ENCODE results near the gene HOXA1. TPM values are rescaled to one million over a fixed set of nuclear protein-coding genes. Genes with fewer than 3 reads are reported as not detected.

HOXA1 gene
- total and polyA plus RNA-seq, 5 donors from 2014 or later: 0.49 to 1.4 (median 0.85) TPM

DNA sequence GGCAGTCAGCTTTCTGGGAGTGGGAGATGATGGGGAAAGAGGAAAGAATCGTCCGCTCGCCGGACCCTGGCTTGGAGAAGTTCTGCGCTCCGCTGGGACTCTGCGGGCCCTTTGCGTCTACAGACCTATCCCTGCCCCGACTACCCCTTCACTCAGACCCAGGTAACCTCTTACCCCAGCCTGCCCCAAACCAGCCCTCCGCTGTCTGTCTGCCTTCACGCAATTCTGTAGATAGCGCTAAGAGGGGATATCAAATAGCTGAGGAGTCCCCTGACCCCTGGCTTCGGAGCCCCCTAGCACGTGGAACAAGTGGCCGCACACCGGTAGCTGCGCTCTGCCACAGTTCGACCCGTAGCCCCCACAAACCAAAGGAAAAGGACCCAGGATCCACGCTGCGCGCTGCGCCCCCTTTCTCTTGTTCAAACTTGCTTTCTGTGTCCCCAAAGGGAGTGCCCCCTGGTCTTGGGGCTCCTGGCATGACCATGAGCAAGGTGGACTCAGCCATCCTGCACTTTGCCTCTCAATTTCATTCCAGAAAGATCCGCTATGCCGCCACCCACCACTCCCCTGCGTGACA lies 27.8 kb upstream of the HOXA1 start:
- no peak overlapping the region for H3K4me3 ChIP-seq (ENCODE audit: low read depth, low read length)
- H3K9me3 ChIP-seq (ENCODE audit: control insufficient read depth in 2 of 2, low read length in 2 of 2): no peaks in the 10 kb centered on the region
- Mint-ChIP-seq H3K4me3 (no peak overlapping the region), H3K27ac (no peak overlapping the region), H3K27me3 (peaks cover 37% of the 10 kb centered on the region), H3K9me3 (peaks cover 0 to 2% (median 0%) of the 10 kb centered on the region in 7 donors), H3K36me3 (no peaks in the 10 kb centered on the region), H3K4me1 (no peaks in the 10 kb centered on the region)
- H3K27me3 ChIP-seq (ENCODE audit: control insufficient read depth, insufficient read depth, low read length): peaks cover 13% of the 10 kb centered on the region
- ATAC-seq (ENCODE audit: low read depth in 2 of 2) (no peak), DNase-seq (no peak)
- H3K4me1 ChIP-seq (ENCODE audit: control insufficient read depth, insufficient read depth, low read length, poor library complexity, severe bottlenecking): no peaks in the 10 kb centered on the region
- no peak overlapping the region for H3K27ac ChIP-seq (ENCODE audit: insufficient read depth, low read length, poor library complexity, severe bottlenecking)
- no peaks in the 10 kb centered on the region for H3K36me3 ChIP-seq (ENCODE audit: control insufficient read depth, insufficient read depth, low read length)

DNA sequence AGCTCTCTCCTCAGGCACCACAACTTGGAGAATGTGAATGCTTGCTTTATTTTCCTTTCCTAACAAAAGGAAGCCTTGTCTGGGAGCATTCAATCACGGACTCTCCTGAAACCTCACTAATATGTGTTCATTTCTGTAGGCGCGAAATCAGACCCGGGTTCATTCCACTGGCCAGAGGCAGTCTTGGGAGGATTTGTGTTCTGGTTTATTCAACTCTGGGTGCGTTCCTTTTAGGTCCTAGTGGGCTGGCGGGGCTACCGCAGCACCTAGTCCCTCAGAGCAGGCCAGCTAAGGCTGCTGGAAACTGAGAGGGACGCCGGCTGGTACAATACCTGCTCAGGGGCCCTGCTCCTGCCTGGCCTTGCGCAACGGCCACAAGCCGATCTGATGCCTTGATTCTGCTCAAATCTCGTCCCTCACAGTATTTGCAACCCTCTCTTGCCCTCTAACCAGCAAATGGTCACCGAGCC lies 27.2 kb upstream of the HOXA1 start:
- Histone ChIP-seq H3K4me3 (ENCODE audit: low read depth, low read length) (no peak overlapping the region), H3K27me3 (ENCODE audit: control insufficient read depth, insufficient read depth, low read length) (peaks cover 10% of the 10 kb centered on the region), H3K9me3 (ENCODE audit: control insufficient read depth in 2 of 2, low read length in 2 of 2) (no peaks in the 10 kb centered on the region), H3K27ac (ENCODE audit: insufficient read depth, low read length, poor library complexity, severe bottlenecking) (no peak overlapping the region), H3K36me3 (ENCODE audit: control insufficient read depth, insufficient read depth, low read length) (no peaks in the 10 kb centered on the region), H3K4me1 (ENCODE audit: control insufficient read depth, insufficient read depth, low read length, poor library complexity, severe bottlenecking) (no peaks in the 10 kb centered on the region)
- H3K27me3 Mint-ChIP-seq: peaks cover 38% of the 10 kb centered on the region
- H3K4me3 Mint-ChIP-seq: no peak overlapping the region
- no peak overlapping the region for H3K27ac Mint-ChIP-seq
- H3K36me3 Mint-ChIP-seq: no peaks in the 10 kb centered on the region
- peaks cover 0 to 2% (median 0%) of the 10 kb centered on the region in 7 donors for H3K9me3 Mint-ChIP-seq
- ATAC-seq (ENCODE audit: low read depth in 2 of 2): no peak
- no peak for DNase-seq
- H3K4me1 Mint-ChIP-seq: no peaks in the 10 kb centered on the region

DNA sequence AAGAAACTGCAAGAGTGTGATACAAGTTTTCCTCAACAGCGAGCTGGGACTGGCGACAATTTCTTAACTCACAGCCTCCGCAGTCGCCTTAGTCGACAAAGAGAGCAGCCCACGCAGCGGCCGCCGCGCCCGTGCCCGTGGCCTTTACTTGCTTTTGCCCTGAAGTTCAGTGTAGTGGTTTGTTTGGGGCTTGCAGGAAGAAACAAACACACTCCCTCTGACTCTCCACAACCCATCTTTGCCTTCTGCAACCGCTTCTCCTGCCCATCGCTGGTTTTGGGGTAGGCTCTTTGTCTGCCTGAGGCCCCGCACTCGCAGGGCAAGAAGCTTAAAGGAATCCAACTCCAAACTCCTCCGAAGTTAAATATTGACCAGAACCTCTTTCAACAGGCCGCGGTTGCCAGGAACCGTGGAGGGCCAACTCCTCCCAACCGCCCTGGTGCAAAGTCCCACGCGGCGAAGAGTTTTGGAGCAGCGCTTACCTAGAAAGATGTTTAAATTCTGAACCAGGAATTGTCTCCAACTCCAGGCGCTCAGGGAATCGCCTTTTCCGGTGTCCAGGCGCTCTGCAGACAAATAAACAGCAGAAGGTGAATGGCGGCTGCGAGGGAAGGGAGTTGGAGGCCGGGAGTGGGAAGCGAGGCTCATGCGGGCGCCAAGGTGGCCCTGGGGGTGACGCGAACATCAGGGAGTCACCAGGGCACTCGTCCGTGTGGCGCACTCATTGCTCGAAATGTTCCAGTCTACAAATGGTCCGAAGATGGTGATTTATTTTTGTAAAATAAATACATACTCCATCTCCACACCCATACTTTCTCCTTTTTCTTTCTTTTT lies 26.5 kb upstream of the HOXA1 start:
- Histone ChIP-seq H3K9me3 (ENCODE audit: control insufficient read depth in 2 of 2, low read length in 2 of 2) (no peaks in the 10 kb centered on the region), H3K36me3 (ENCODE audit: control insufficient read depth, insufficient read depth, low read length) (no peaks in the 10 kb centered on the region), H3K4me3 (ENCODE audit: low read depth, low read length) (no peak overlapping the region), H3K27me3 (ENCODE audit: control insufficient read depth, insufficient read depth, low read length) (peaks cover 3% of the 10 kb centered on the region), H3K4me1 (ENCODE audit: control insufficient read depth, insufficient read depth, low read length, poor library complexity, severe bottlenecking) (no peaks in the 10 kb centered on the region), H3K27ac (ENCODE audit: insufficient read depth, low read length, poor library complexity, severe bottlenecking) (no peak overlapping the region)
- H3K9me3 Mint-ChIP-seq: no peaks in the 10 kb centered on the region
- no peaks in the 10 kb centered on the region for H3K4me1 Mint-ChIP-seq
- no peaks in the 10 kb centered on the region for H3K36me3 Mint-ChIP-seq
- peaks cover 35% of the 10 kb centered on the region for H3K27me3 Mint-ChIP-seq
- ATAC-seq (ENCODE audit: low read depth in 2 of 2): no peak
- DNase-seq: no peak
- no peak overlapping the region for H3K27ac Mint-ChIP-seq
- no peak overlapping the region for H3K4me3 Mint-ChIP-seq

DNA sequence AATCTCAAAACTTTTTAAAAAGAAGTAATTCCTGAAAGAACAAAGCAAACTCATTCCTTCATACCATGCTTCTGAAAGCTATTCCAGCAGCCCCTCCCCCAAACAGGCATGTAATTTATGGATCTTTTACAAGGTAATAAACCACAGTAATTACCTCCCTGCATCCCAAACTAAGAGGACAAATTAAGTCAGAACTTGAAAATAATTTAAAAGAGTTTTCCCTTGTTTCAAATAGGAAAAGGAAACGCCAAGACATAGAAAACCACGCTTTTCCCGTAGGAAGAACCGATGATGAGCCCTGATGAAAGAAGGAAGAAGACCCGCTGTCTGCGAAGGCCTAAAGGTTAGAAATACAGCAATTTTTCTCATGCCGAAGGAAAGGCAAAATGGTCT lies 25.9 kb upstream of the HOXA1 start:
- no peaks in the 10 kb centered on the region for H3K4me1 ChIP-seq (ENCODE audit: control insufficient read depth, insufficient read depth, low read length, poor library complexity, severe bottlenecking)
- H3K9me3 ChIP-seq (ENCODE audit: control insufficient read depth in 2 of 2, low read length in 2 of 2): no peaks in the 10 kb centered on the region
- no peak for ATAC-seq (ENCODE audit: low read depth in 2 of 2)
- DNase-seq: no peak
- Mint-ChIP-seq H3K27ac (no peak overlapping the region), H3K4me3 (no peak overlapping the region), H3K36me3 (no peaks in the 10 kb centered on the region), H3K4me1 (no peaks in the 10 kb centered on the region), H3K9me3 (no peaks in the 10 kb centered on the region), H3K27me3 (peaks cover 33% of the 10 kb centered on the region)
- H3K4me3 ChIP-seq (ENCODE audit: low read depth, low read length): no peak overlapping the region
- H3K27me3 ChIP-seq (ENCODE audit: control insufficient read depth, insufficient read depth, low read length): no peaks in the 10 kb centered on the region
- no peak overlapping the region for H3K27ac ChIP-seq (ENCODE audit: insufficient read depth, low read length, poor library complexity, severe bottlenecking)
- no peaks in the 10 kb centered on the region for H3K36me3 ChIP-seq (ENCODE audit: control insufficient read depth, insufficient read depth, low read length)

DNA sequence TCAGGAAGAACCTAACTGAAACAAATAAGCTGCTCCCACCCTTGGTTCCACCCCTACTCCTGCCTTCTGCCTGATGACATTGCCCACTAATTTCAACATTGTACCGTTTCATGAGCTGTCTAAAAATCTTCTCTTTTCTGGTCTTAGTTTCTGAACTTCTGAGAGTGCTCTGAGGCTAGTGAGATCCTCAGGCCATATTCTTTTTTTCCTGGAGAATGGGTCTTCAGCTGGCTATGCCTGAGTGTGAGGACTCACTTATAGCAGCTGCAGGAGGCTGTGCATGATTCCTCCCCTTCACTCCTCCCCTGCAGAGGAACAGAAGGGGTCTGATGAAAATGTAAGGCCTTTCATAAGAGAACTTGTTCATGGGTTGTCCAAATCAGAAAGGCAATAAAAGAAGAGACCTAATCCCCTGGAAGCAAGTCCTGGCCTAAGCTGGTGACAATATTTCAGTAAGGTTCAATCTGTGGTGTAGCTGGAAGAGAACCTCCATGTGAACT lies 23.7 kb upstream of the HOXA1 start:
- no peaks in the 10 kb centered on the region for H3K36me3 ChIP-seq (ENCODE audit: control insufficient read depth, insufficient read depth, low read length)
- no peak overlapping the region for H3K27ac ChIP-seq (ENCODE audit: insufficient read depth, low read length, poor library complexity, severe bottlenecking)
- H3K9me3 ChIP-seq (ENCODE audit: control insufficient read depth in 2 of 2, low read length in 2 of 2): no peaks in the 10 kb centered on the region
- H3K27me3 ChIP-seq (ENCODE audit: control insufficient read depth, insufficient read depth, low read length): no peaks in the 10 kb centered on the region
- H3K4me3 Mint-ChIP-seq: no peak overlapping the region
- H3K4me3 ChIP-seq (ENCODE audit: low read depth, low read length): no peak overlapping the region
- DNase-seq: no peak
- peaks cover 20% of the 10 kb centered on the region for H3K27me3 Mint-ChIP-seq
- no peak for ATAC-seq (ENCODE audit: low read depth in 2 of 2)
- no peaks in the 10 kb centered on the region for H3K4me1 Mint-ChIP-seq
- H3K4me1 ChIP-seq (ENCODE audit: control insufficient read depth, insufficient read depth, low read length, poor library complexity, severe bottlenecking): no peaks in the 10 kb centered on the region
- H3K36me3 Mint-ChIP-seq: no peaks in the 10 kb centered on the region
- H3K27ac Mint-ChIP-seq: no peak overlapping the region
- no peaks in the 10 kb centered on the region for H3K9me3 Mint-ChIP-seq

DNA sequence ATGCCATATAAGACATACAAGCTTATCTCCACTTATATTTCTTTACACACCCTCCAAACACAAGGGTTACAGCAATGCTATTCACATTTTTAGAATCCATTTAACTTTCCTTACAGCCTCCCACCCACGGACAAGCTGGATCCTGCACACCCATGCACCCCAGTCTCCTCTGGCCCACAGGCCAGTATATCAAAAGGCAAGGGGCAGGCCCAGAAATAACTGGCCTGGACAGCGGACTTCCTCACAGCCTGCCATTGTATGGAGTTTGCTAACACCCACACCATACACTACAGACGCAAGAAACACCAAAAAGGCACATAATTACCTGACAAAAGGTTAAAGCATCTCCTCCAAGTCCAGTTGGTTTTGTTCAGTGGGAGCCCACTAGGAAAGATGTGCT lies 22.8 kb upstream of the HOXA1 start:
- Histone ChIP-seq H3K4me3 (ENCODE audit: low read depth, low read length) (no peak overlapping the region), H3K36me3 (ENCODE audit: control insufficient read depth, insufficient read depth, low read length) (no peaks in the 10 kb centered on the region), H3K27ac (ENCODE audit: insufficient read depth, low read length, poor library complexity, severe bottlenecking) (no peak overlapping the region), H3K4me1 (ENCODE audit: control insufficient read depth, insufficient read depth, low read length, poor library complexity, severe bottlenecking) (no peaks in the 10 kb centered on the region), H3K9me3 (ENCODE audit: control insufficient read depth in 2 of 2, low read length in 2 of 2) (no peaks in the 10 kb centered on the region), H3K27me3 (ENCODE audit: control insufficient read depth, insufficient read depth, low read length) (no peaks in the 10 kb centered on the region)
- Mint-ChIP-seq H3K36me3 (no peaks in the 10 kb centered on the region), H3K27ac (no peak overlapping the region), H3K27me3 (peaks cover 20% of the 10 kb centered on the region), H3K4me1 (no peaks in the 10 kb centered on the region), H3K9me3 (no peaks in the 10 kb centered on the region), H3K4me3 (no peak overlapping the region)
- DNase-seq (no peak), ATAC-seq (ENCODE audit: low read depth in 2 of 2) (no peak)

DNA sequence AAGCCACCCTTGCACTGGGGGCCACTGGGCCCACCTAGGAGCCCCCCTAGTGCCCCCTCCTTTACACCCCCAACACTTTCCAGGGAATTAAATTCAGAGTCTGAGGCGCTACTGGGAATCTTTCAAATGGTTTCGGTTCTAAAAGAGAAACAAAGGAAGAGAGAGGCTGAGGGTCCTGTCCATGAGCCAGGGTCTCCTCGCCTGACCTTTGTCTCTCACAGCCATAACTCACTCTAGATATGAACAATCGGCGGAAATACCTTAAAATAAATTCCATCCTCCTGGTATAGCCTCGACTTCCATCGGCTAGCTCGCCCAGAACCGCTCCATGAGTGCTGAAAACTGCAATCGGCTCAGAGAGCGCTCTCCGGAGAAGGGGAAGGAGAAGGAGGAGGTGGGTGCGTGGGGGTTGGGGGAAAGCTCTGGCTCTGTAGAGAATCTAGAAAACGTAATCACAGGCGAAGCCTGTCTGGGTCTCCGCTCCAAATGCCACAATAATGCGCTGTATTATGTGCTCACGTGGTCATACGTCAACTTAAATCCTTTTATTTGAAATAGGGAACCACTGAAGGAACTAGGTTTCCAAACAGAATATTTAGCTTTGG lies 22.2 kb upstream of the HOXA1 start:
- Mint-ChIP-seq H3K36me3 (no peaks in the 10 kb centered on the region), H3K9me3 (no peaks in the 10 kb centered on the region), H3K4me3 (no peak overlapping the region), H3K27me3 (peaks cover 20% of the 10 kb centered on the region), H3K4me1 (no peaks in the 10 kb centered on the region), H3K27ac (no peak overlapping the region)
- Histone ChIP-seq H3K36me3 (ENCODE audit: control insufficient read depth, insufficient read depth, low read length) (no peaks in the 10 kb centered on the region), H3K27ac (ENCODE audit: insufficient read depth, low read length, poor library complexity, severe bottlenecking) (no peak overlapping the region), H3K4me3 (ENCODE audit: low read depth, low read length) (no peak overlapping the region), H3K27me3 (ENCODE audit: control insufficient read depth, insufficient read depth, low read length) (no peaks in the 10 kb centered on the region), H3K4me1 (ENCODE audit: control insufficient read depth, insufficient read depth, low read length, poor library complexity, severe bottlenecking) (no peaks in the 10 kb centered on the region), H3K9me3 (ENCODE audit: control insufficient read depth in 2 of 2, low read length in 2 of 2) (no peaks in the 10 kb centered on the region)
- ATAC-seq (ENCODE audit: low read depth in 2 of 2) (no peak), DNase-seq (no peak)
